Kasumi-1 (cell line): ENCODE results near the gene C7orf57.
"Not testable (repeated sequence)": the region's sequence is repeated elsewhere in the genome, so short reads cannot be mapped to it uniquely, and the experiment has no call there.

Source experiments
- DNase-seq, 2 experiments: peaks; one replicate each; lab custom pipeline; 2025; lab: John Stamatoyannopoulos, UW

The C7orf57 gene

GRCh38 chr7:48035301-48035966 is at the start of gene C7orf57:
TSS of gene C7orf57 (plus strand) at chr7:48035543. CDS start at chr7:48036309, 766 bp downstream.
- DNase-seq, result no peak

GRCh38 chr7:47988496-47989386 is 46.6 kb upstream of the C7orf57 start:
- peak; percentile 45 to 60 for DNase-seq

- not testable (repeated sequence) for DNase-seq
Measured at GRCh38 chr7:47989607-47990400, 45.5 kb upstream of the C7orf57 start.

- DNase-seq, result no peak
Measured at GRCh38 chr7:47990592-47990991, 44.8 kb upstream of the C7orf57 start.

GRCh38 chr7:47991270-47991669 is 44.1 kb upstream of the C7orf57 start:
- peak; percentile 48 to 57 for DNase-seq

GRCh38 chr7:47991741-47992311 is 43.5 kb upstream of the C7orf57 start:
- DNase-seq, result peak; percentile 97 to 98

- DNase-seq, result no peak
Measured at GRCh38 chr7:47992446-47992845, 42.9 kb upstream of the C7orf57 start.

- DNase-seq, result no peak
Measured at GRCh38 chr7:47999413-47999812, 35.9 kb upstream of the C7orf57 start.

- not testable (repeated sequence) for DNase-seq
Measured at GRCh38 chr7:48000164-48000563, 35.2 kb upstream of the C7orf57 start.

GRCh38 chr7:48004032-48004431 is 31.3 kb upstream of the C7orf57 start:
- DNase-seq, result no peak

- no peak for DNase-seq
Measured at GRCh38 chr7:48004638-48005037, 30.7 kb upstream of the C7orf57 start.

- DNase-seq, result no peak
Measured at GRCh38 chr7:48006866-48007265, 28.5 kb upstream of the C7orf57 start.

- no peak for DNase-seq
Measured at GRCh38 chr7:48009257-48009656, 26.1 kb upstream of the C7orf57 start.

GRCh38 chr7:48009954-48010353 is 25.4 kb upstream of the C7orf57 start:
- DNase-seq, result no peak

- DNase-seq, result no peak
Measured at GRCh38 chr7:48011323-48011722, 24.0 kb upstream of the C7orf57 start.

- DNase-seq, result no peak
Measured at GRCh38 chr7:48011951-48012350, 23.4 kb upstream of the C7orf57 start.

GRCh38 chr7:48016641-48017040 is 18.7 kb upstream of the C7orf57 start:
- no peak for DNase-seq

- no peak for DNase-seq
Measured at GRCh38 chr7:48017674-48018073, 17.7 kb upstream of the C7orf57 start.

- no peak for DNase-seq
Measured at GRCh38 chr7:48025624-48026023, 9.7 kb upstream of the C7orf57 start.

- no peak for DNase-seq
Measured at GRCh38 chr7:48028938-48029337, 6.4 kb upstream of the C7orf57 start, which contains the start of gene SUN3. TSS of gene SUN3 (minus strand) at chr7:48029107. CDS start at chr7:48028938, 169 bp downstream.

GRCh38 chr7:48031111-48031510 is 4.2 kb upstream of the C7orf57 start:
- no peak for DNase-seq

GRCh38 chr7:48033922-48034321 is 1.4 kb upstream of the C7orf57 start:
- no peak for DNase-seq
